Right lobe of liver (tissue), 6 donors: ENCODE data around the gene SLC30A9. TPM values are rescaled to one million over a fixed set of nuclear protein-coding genes. Genes with fewer than 3 reads are reported as not detected.

Experiments
- ATAC-seq, 4 donors: fragments of 200-7000 bp; cut with Tn5 transposase; one replicate each; pipeline ENCODE4 v1.9.1; 2020; ENCODE audit warnings: mild to moderate bottlenecking in 4 of 4, moderate library complexity in 4 of 4
- DNase-seq, 3 donors: peaks; one replicate each; pipeline ENCODE4 v3.0.0-alpha.2; 2020
- H3K27ac ChIP-seq, 3 donors: fragments of 200-600 bp; one replicate each; pipeline ENCODE4 v1.8.0; 2022
- H3K27me3 ChIP-seq, 2 donors: fragments of 200-600 bp; one replicate each; pipeline ENCODE4 v1.8.0; 2022
- H3K36me3 ChIP-seq, 4 donors: fragments of 200-600 bp; sonication (generic) in 1 of 4; one replicate each; pipeline versions ENCODE4 v1.5.1 to v1.8.0; 2017 to 2022; ENCODE audit warnings: control low read depth in 1 of 4
- H3K4me1 ChIP-seq, 4 donors: fragments of 200-600 bp; sonication (generic) in 1 of 4; one replicate each; pipeline versions ENCODE4 v1.5.1 to v1.8.0; 2017 to 2022; ENCODE audit warnings: control low read depth in 1 of 4
- H3K4me3 ChIP-seq, 3 donors: fragments of 200-600 bp; one replicate each; pipeline ENCODE4 v1.8.0; 2022
- H3K9me3 ChIP-seq, 4 donors: fragments of 200-600 bp; sonication (generic) in 1 of 4; one replicate each; pipeline versions ENCODE4 v1.5.1 to v1.8.0; 2017 to 2022; ENCODE audit warnings: control low read depth in 1 of 4
- CTCF ChIP-seq, 4 donors: fragments of 200-600 bp in 3 of 4; fragments of 450-650 bp in 1 of 4; IDR thresholded peaks; one replicate each; pipeline versions ENCODE4 v1.5.1 to v1.8.0; 2016 to 2022; ENCODE audit warnings: antibody characterized with exemption in 4 of 4, mild to moderate bottlenecking in 2 of 4
- POLR2A ChIP-seq: fragments of 450-650 bp; IDR thresholded peaks from one replicate; pipeline ENCODE4 v1.6.1; 2017; ENCODE audit warnings: antibody characterized with exemption, mild to moderate bottlenecking
- WGBS: methylation state at CpG from one replicate; pipeline ENCODE4 v1.1.6; 2018; ENCODE audit warnings: low coverage, low lambda C conversion rate; ENCODE audit not compliant: insufficient coverage; ENCODE audit errors: missing lambda C conversion rate; 5-methylcytosine and 5-hydroxymethylcytosine counted together
- intact Hi-C, 2 donors: fragments of 100-400 bp; cut with DNase I; formaldehyde crosslinking; loops; one replicate each; pipeline versions ENCODE4 v1.11.2 to v1.14.1; 2022
- long read RNA-seq: library from polyadenylated mRNA; unstranded; transcript quantifications from one replicate; pipeline ENCODE4 v2.0.0, GENCODE V29; 2019
- total RNA-seq, 6 experiments: library from RNA; depleted of rRNA in 2 of 6; stranded (reverse); fragments of >200 nt in 2 of 6; fragmentation: NEBNext Ultra II Directional in 3 of 6; extraction: Animal tissue kit (Norgen Biotek cat#: 25700) in 3 of 6; gene quantifications; one replicate each; pipeline versions ENCODE4 v1.1.0 to v1.2.4, GENCODE V29; 2016 to 2023
- donor health status: DM: no; HTN: yes; CAD: no.
- donor health status: DM: no; HTN: no; CAD: no.
- donor health status: DM: no; HTN: no; CAD: no.
- donor health status: DM: no; HTN: yes; CAD: no.
- donor health status: DM: no; HTN: yes; CAD: no.

SLC30A9 gene
- 10 to 100 TPM; 23.2 to 34.1 (median 25.6) TPM for total RNA-seq
- long read RNA-seq, full-length matches to known transcripts, result 2 of 5 reads
- long read RNA-seq, partial matches to known transcripts, result 2 of 5 reads
- long read RNA-seq, other reads (novel, unspliced or antisense), result 1 of 5 reads

DNA sequence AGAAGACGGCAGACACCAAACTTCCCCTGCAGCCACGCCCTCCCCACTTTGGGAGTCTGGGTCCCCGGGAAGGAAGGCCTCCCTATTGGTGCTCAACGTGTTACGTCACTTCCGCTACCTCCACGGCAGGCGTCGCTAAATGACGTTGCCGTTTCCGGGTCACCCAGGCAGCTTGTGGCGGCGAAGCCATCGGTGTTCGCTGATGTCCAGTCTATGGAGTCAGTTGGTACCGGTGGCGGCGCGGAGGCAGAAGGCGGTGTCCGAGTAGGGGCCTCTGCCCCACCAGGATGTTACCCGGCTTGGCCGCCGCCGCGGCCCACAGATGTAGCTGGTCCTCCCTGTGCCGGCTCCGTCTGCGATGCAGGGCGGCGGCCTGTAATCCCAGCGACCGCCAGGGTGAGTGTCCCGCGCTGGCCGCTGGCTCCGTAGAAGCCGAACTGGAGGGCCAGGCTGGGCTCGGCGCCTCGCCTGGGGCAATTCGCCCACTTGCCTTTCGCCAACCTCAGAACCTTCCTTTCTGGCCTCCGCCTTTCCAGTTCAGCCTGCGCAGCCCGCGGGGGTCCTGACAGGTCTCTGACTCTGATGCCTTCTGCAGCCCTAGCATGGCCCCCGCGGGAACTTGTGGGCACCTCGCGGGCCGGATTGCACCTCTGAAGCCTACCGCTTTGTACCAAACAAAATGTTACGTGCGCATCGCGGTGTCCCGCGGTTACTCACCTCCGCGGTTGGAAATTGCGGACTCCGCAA is at the start of gene SLC30A9:
TSS of gene SLC30A9 (plus strand) at position 166 of the 747 bp plus-strand sequence. CDS start at position 288, 122 bp downstream.
- 0% methylated on average over 21 of the region's 64 CpGs for WGBS
- H3K4me1 ChIP-seq, result peaks cover 0 to 19% (median 3%) of the 10 kb centered on the region in 4 donors
- H3K9me3 ChIP-seq, result no peaks in the 10 kb centered on the region
- peak within 1 kb of the TSS; percentile 51 to 75 (median 65) for H3K27ac ChIP-seq
- TF ChIP-seq CTCF (IDR thresholded peaks at IDR 0.05) (peak in 3 of 4 donors; percentile 27 to 42 (median 34)), POLR2A (peak; percentile 89)
- H3K27me3 ChIP-seq, result no peaks in the 10 kb centered on the region
- peak; percentile 94 to 97 (median 97) for DNase-seq
- ATAC-seq, result peak; percentile 99 to 100 (median 99)
- peak within 1 kb of the TSS; percentile 84 to 97 (median 96) for H3K4me3 ChIP-seq
- intact Hi-C loops, result no loop called here
- H3K36me3 ChIP-seq, result no peaks in the 10 kb centered on the region

GRCh38 chr4:41940834-41941233 is 49.5 kb upstream of the SLC30A9 start:
- intact Hi-C loops, result no loop called here
- Histone ChIP-seq H3K9me3 (no peaks in the 10 kb centered on the region), H3K27ac (no peak overlapping the region), H3K4me1 (peaks cover 0 to 31% (median 8%) of the 10 kb centered on the region in 4 donors), H3K4me3 (no peak overlapping the region), H3K36me3 (peaks cover 0 to 34% (median 0%) of the 10 kb centered on the region in 4 donors), H3K27me3 (no peaks in the 10 kb centered on the region)
- no peak for DNase-seq
- ATAC-seq, result no peak
- TF ChIP-seq CTCF (IDR thresholded peaks at IDR 0.05) (no peak), POLR2A (no peak)

GRCh38 chr4:41943506-41943905 is 46.8 kb upstream of the SLC30A9 start:
- intact Hi-C loops, result no loop called here

GRCh38 chr4:41944089-41944488 is 46.2 kb upstream of the SLC30A9 start:
- TF ChIP-seq POLR2A, result no peak
- TF ChIP-seq CTCF (IDR thresholded peaks at IDR 0.05), result no peak
- H3K9me3 ChIP-seq, result no peaks in the 10 kb centered on the region
- H3K36me3 ChIP-seq, result peaks cover 0 to 44% (median 4%) of the 10 kb centered on the region in 4 donors
- H3K27me3 ChIP-seq, result no peaks in the 10 kb centered on the region
- no peak overlapping the region for H3K4me3 ChIP-seq
- H3K27ac ChIP-seq, result no peak overlapping the region
- ATAC-seq, result no peak
- DNase-seq, result no peak
- intact Hi-C loops, result no loop called here
- peaks cover 0 to 7% (median 3%) of the 10 kb centered on the region in 4 donors for H3K4me1 ChIP-seq

More at GRCh38 chr4:41943506-41943905, 46.8 kb upstream of the SLC30A9 start:
- WGBS, result 90% methylated on average over 2 of the region's 2 CpGs
- DNase-seq (no peak), ATAC-seq (no peak)
- no peaks in the 10 kb centered on the region for H3K27me3 ChIP-seq
- no peak overlapping the region for H3K4me3 ChIP-seq
- peaks cover 0 to 13% (median 3%) of the 10 kb centered on the region in 4 donors for H3K4me1 ChIP-seq
- H3K9me3 ChIP-seq, result no peaks in the 10 kb centered on the region
- no peak overlapping the region for H3K27ac ChIP-seq
- no peak for TF ChIP-seq CTCF (IDR thresholded peaks at IDR 0.05)
- TF ChIP-seq POLR2A, result no peak
- peaks cover 0 to 38% (median under 1%) of the 10 kb centered on the region in 4 donors for H3K36me3 ChIP-seq
